Neural cell (in vitro differentiated cells): ENCODE measurements around the gene ATP13A3. TPM values are rescaled to one million over a fixed set of nuclear protein-coding genes. Genes with fewer than 3 reads are reported as not detected.

Experiments
- H2AFZ ChIP-seq: fragments of 200-600, 300-800 bp; sonication (generic), shearing (Covaris generic); 2 replicates; pipeline ENCODE4 v1.6.0; 2014; ENCODE audit warnings: low read depth, mild to moderate bottlenecking, antibody characterized with exemption, low read length, moderate library complexity
- H3F3A ChIP-seq: fragments of 200-600 bp; shearing (Covaris generic); 2 replicates; pipeline ENCODE4 v1.6.1; 2016; ENCODE audit warnings: mild to moderate bottlenecking, moderate library complexity, mixed read lengths, antibody characterized with exemption, low read length; ENCODE audit not compliant: insufficient read depth, poor library complexity, severe bottlenecking
- H3K27ac ChIP-seq: fragments of 200-600, 300-800 bp; sonication (generic), shearing (Covaris generic); 2 replicates; pipeline ENCODE4 v1.5.1; 2014; ENCODE audit warnings: mild to moderate bottlenecking, low read length, moderate library complexity
- H3K27me3 ChIP-seq: fragments of 300-800, 200-600 bp; sonication (generic), shearing (Covaris generic); 2 replicates; pipeline ENCODE4 v1.6.0; 2014; ENCODE audit warnings: mild to moderate bottlenecking, low read depth, low read length, moderate library complexity; ENCODE audit not compliant: insufficient read depth
- H3K36me3 ChIP-seq: fragments of 300-800, 200-600 bp; sonication (generic), shearing (Covaris generic); 2 replicates; pipeline ENCODE4 v1.5.1; 2014; ENCODE audit warnings: mild to moderate bottlenecking, antibody characterized with exemption, low read length, moderate library complexity; ENCODE audit not compliant: insufficient read depth
- H3K4me2 ChIP-seq: fragments of 300-800, 200-600 bp; sonication (generic), shearing (Covaris generic); 2 replicates; pipeline ENCODE4 v1.6.0; 2014; ENCODE audit warnings: mild to moderate bottlenecking, low read length
- H3K4me3 ChIP-seq: fragments of 300-800, 200-600 bp; sonication (generic), shearing (Covaris generic); 2 replicates; pipeline ENCODE4 v1.5.1; 2014; ENCODE audit warnings: mild to moderate bottlenecking, low read length, moderate library complexity
- H3K79me2 ChIP-seq: fragments of 200-600 bp; shearing (Covaris generic); replicated peaks from 2 replicates; pipeline ENCODE4 v1.6.0; 2014; ENCODE audit warnings: mild to moderate bottlenecking, low read length, moderate library complexity; ENCODE audit not compliant: insufficient read depth
- H3K9ac ChIP-seq: fragments of 300-800, 200-600 bp; sonication (generic), shearing (Covaris generic); 2 replicates; pipeline ENCODE4 v1.6.1; 2016; ENCODE audit warnings: mild to moderate bottlenecking, low read length, mixed read lengths
- H3K9me2 ChIP-seq: fragments of 200-600 bp; shearing (Covaris generic); 2 replicates; pipeline ENCODE4 v1.6.1; 2016; ENCODE audit warnings: mild to moderate bottlenecking, low read length, mixed read lengths; ENCODE audit not compliant: insufficient read depth
- H3K9me3 ChIP-seq: fragments of 200-600, 300-800 bp; sonication (generic), shearing (Covaris generic); 2 replicates; pipeline ENCODE4 v1.6.1; 2016; ENCODE audit warnings: mild to moderate bottlenecking, mixed run types, low read length, moderate library complexity, mixed read lengths
- H4K20me1 ChIP-seq: fragments of 200-600 bp; shearing (Covaris generic); 2 replicates; pipeline ENCODE4 v1.6.1; 2016; ENCODE audit warnings: mild to moderate bottlenecking, mixed run types; ENCODE audit not compliant: insufficient read depth
- EP300 ChIP-seq: fragments of 450-650 bp; conservative IDR thresholded peaks from 2 replicates; pipeline ENCODE4 v1.6.1; 2014; ENCODE audit warnings: antibody characterized with exemption, mild to moderate bottlenecking, moderate library complexity; ENCODE audit not compliant: poor library complexity, severe bottlenecking
- EZH2 ChIP-seq: fragments of 200-600, 300-800 bp; shearing (Covaris generic), sonication (generic); IDR thresholded peaks from 2 replicates; pipeline ENCODE4 v1.6.1; 2014; ENCODE audit warnings: antibody characterized with exemption, low read length, borderline replicate concordance, mild to moderate bottlenecking; ENCODE audit not compliant: insufficient read depth, poor library complexity, severe bottlenecking
- MXI1 ChIP-seq: fragments of 450-650 bp; conservative IDR thresholded peaks from 2 replicates; pipeline ENCODE4 v1.6.1; 2014; ENCODE audit warnings: antibody characterized with exemption, mild to moderate bottlenecking; ENCODE audit not compliant: poor library complexity, severe bottlenecking
- POLR2AphosphoS5 ChIP-seq: IDR thresholded peaks from 2 replicates; pipeline ENCODE4 v1.6.1; 2012
- RAD21 ChIP-seq: fragments of 450-650 bp; conservative IDR thresholded peaks from 2 replicates; pipeline ENCODE4 v1.6.1; 2014; ENCODE audit warnings: antibody characterized with exemption, mild to moderate bottlenecking, moderate library complexity
- SMC3 ChIP-seq: fragments of 450-650 bp; conservative IDR thresholded peaks from 2 replicates; pipeline ENCODE4 v1.6.1; 2014; ENCODE audit warnings: antibody characterized with exemption, mild to moderate bottlenecking, moderate library complexity; ENCODE audit not compliant: poor library complexity
- TAF1 ChIP-seq: IDR thresholded peaks from 2 replicates; pipeline ENCODE4 v1.6.1; 2012; ENCODE audit warnings: low read depth
- polyA plus RNA-seq: library from polyadenylated mRNA; depleted of rRNA; stranded (reverse); fragments of >200 nt; gene quantifications from 2 replicates; pipeline ENCODE4 v1.2.3, GENCODE V29; 2014
- TF ChIP-seq, protein P1 (sequence below): fragments of 450-650 bp; IDR thresholded peaks from 2 replicates; pipeline ENCODE4 v1.5.1; 2014; ENCODE audit warnings: antibody characterized with exemption, mild to moderate bottlenecking, moderate library complexity; ENCODE audit not compliant: poor library complexity, severe bottlenecking
- TF ChIP-seq, protein P2 (sequence below): IDR thresholded peaks from 2 replicates; pipeline ENCODE4 v1.6.1; 2012; ENCODE audit warnings: borderline replicate concordance

Gene ATP13A3
- polyA plus RNA-seq, 1 donor from 2014 or later = 64.7 TPM

DNA sequence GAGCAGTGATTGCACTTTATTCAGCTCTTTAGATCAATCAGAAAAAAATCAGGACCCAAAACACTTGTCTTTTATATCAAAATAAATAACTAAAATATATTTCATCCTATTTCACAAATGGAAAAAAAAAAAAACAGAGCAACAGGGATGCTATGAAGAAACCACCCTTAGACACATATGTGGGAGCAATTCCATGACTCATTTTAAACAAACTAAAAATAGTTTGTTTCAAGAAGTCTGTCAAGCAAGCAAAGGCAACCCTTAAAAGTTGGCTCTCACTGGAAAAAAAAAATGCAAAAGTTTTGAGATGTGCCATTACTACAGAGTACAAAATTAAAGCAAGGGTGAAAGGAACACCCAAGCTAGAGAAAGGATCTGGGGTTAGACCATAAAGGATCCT lies 5.7 kb downstream of the ATP13A3 start:
- Histone ChIP-seq H3K36me3 (no peaks in the 10 kb centered on the region), H4K20me1 (no peaks in the 10 kb centered on the region), H3K4me2 (no peak overlapping the region), H3K4me3 (no peak overlapping the region), H3K9ac (no peak overlapping the region), H3K9me3 (no peaks in the 10 kb centered on the region), H3F3A (no peaks in the 10 kb centered on the region), H3K9me2 (no peaks in the 10 kb centered on the region), H3K27me3 (no peaks in the 10 kb centered on the region), H2AFZ (no peak overlapping the region), H3K27ac (no peak overlapping the region), H3K79me2 (peaks cover 93% of the 10 kb centered on the region)
- TF ChIP-seq EZH2 (no peak), TAF1 (no peak), SMC3 (no peak), EP300 (no peak)
- TF ChIP-seq, protein P1, sequence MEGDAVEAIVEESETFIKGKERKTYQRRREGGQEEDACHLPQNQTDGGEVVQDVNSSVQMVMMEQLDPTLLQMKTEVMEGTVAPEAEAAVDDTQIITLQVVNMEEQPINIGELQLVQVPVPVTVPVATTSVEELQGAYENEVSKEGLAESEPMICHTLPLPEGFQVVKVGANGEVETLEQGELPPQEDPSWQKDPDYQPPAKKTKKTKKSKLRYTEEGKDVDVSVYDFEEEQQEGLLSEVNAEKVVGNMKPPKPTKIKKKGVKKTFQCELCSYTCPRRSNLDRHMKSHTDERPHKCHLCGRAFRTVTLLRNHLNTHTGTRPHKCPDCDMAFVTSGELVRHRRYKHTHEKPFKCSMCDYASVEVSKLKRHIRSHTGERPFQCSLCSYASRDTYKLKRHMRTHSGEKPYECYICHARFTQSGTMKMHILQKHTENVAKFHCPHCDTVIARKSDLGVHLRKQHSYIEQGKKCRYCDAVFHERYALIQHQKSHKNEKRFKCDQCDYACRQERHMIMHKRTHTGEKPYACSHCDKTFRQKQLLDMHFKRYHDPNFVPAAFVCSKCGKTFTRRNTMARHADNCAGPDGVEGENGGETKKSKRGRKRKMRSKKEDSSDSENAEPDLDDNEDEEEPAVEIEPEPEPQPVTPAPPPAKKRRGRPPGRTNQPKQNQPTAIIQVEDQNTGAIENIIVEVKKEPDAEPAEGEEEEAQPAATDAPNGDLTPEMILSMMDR = no peak

DNA sequence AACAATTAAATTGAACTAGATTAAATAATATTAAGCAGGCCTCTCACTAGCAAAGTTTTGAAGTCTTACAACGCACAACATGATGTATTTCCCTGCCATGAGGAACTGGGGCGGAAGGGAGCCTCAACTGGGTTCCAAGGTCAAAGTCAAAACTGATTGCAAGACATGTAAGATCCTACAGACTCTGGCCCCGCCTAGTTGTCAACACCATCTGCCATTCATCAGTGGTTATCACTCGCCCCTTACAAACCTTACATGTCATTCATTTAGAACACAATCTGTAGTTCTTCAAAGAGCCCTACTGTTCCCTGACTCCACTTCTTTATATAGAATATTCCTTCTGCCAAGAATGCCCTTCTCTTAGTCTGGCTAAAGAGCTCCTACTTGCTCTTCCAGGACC lies 10.0 kb downstream of the ATP13A3 start:
- Histone ChIP-seq H3K9me3 (no peaks in the 10 kb centered on the region), H3K4me3 (no peak overlapping the region), H4K20me1 (no peaks in the 10 kb centered on the region), H3K9ac (no peak overlapping the region), H3K9me2 (no peaks in the 10 kb centered on the region), H3K79me2 (peaks cover 64% of the 10 kb centered on the region), H3K36me3 (no peaks in the 10 kb centered on the region), H3F3A (no peaks in the 10 kb centered on the region), H3K27me3 (no peaks in the 10 kb centered on the region), H3K4me2 (no peak overlapping the region), H2AFZ (no peak overlapping the region), H3K27ac (no peak overlapping the region)
- no peak for TF ChIP-seq SMC3
- no peak for TF ChIP-seq RAD21
- TF ChIP-seq, protein P2, sequence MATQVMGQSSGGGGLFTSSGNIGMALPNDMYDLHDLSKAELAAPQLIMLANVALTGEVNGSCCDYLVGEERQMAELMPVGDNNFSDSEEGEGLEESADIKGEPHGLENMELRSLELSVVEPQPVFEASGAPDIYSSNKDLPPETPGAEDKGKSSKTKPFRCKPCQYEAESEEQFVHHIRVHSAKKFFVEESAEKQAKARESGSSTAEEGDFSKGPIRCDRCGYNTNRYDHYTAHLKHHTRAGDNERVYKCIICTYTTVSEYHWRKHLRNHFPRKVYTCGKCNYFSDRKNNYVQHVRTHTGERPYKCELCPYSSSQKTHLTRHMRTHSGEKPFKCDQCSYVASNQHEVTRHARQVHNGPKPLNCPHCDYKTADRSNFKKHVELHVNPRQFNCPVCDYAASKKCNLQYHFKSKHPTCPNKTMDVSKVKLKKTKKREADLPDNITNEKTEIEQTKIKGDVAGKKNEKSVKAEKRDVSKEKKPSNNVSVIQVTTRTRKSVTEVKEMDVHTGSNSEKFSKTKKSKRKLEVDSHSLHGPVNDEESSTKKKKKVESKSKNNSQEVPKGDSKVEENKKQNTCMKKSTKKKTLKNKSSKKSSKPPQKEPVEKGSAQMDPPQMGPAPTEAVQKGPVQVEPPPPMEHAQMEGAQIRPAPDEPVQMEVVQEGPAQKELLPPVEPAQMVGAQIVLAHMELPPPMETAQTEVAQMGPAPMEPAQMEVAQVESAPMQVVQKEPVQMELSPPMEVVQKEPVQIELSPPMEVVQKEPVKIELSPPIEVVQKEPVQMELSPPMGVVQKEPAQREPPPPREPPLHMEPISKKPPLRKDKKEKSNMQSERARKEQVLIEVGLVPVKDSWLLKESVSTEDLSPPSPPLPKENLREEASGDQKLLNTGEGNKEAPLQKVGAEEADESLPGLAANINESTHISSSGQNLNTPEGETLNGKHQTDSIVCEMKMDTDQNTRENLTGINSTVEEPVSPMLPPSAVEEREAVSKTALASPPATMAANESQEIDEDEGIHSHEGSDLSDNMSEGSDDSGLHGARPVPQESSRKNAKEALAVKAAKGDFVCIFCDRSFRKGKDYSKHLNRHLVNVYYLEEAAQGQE = no peak
- no peak for TF ChIP-seq MXI1
- TF ChIP-seq EZH2 = no peak
- TF ChIP-seq EP300 = no peak
- TF ChIP-seq TAF1 = no peak

DNA sequence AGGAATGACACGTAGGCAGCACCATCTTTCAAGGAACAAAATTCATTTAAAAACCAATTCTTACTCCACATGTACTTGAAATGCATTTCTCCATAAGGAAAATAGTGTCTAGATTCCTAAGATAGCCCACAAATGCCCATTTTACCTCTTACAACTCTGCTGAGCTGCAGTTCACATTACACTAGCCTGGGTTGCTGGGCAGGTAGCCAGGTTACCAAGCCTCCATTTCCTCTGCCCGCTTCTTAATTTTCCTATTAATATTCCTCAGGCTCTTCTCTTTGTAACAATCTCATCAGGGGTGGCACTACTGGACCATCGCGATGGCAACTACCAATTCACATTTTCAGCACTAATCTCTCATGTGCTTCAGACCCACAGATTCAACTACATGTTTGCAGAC lies 10.8 kb downstream of the ATP13A3 start:
- Histone ChIP-seq H3K27me3 (no peaks in the 10 kb centered on the region), H3K79me2 (peaks cover 57% of the 10 kb centered on the region), H3K36me3 (no peaks in the 10 kb centered on the region), H3K9me2 (no peaks in the 10 kb centered on the region), H2AFZ (no peak overlapping the region), H3K4me3 (no peak overlapping the region), H3K9ac (no peak overlapping the region), H3K9me3 (no peaks in the 10 kb centered on the region), H3F3A (no peaks in the 10 kb centered on the region), H4K20me1 (no peaks in the 10 kb centered on the region), H3K4me2 (no peak overlapping the region), H3K27ac (no peak overlapping the region)
- TF ChIP-seq SMC3 (no peak), POLR2AphosphoS5 (no peak), RAD21 (no peak)
- TF ChIP-seq, protein P2 = no peak
